HCEC 1CT (cell line): ENCODE measurements around the gene NPHP1.
"Not testable (repeated sequence)": the region's sequence is repeated elsewhere in the genome, so short reads cannot be mapped to it uniquely, and the experiment has no call there.

Source experiments
- DNase-seq: peaks from one replicate; pipeline ENCODE4 v3.0.0-alpha.2; 2017

Gene NPHP1

GRCh38 chr2:110190169-110190568, 14.6 kb downstream of the NPHP1 start:
- not testable (repeated sequence) for DNase-seq

GRCh38 chr2:110182449-110182848, 22.4 kb downstream of the NPHP1 start:
- DNase-seq = no peak

- DNase-seq = no peak
Measured at GRCh38 chr2:110180036-110180435, 24.8 kb downstream of the NPHP1 start.

GRCh38 chr2:110173523-110173922, 31.3 kb downstream of the NPHP1 start:
- peak; percentile 68 for DNase-seq

GRCh38 chr2:110172506-110172905, 32.3 kb downstream of the NPHP1 start:
- no peak for DNase-seq

GRCh38 chr2:110170102-110170501, 34.7 kb downstream of the NPHP1 start:
- no peak for DNase-seq

- DNase-seq = no peak
Measured at GRCh38 chr2:110167326-110168000, 37.4 kb downstream of the NPHP1 start.

GRCh38 chr2:110166266-110166665, 38.5 kb downstream of the NPHP1 start:
- no peak for DNase-seq

- peak; percentile 72 for DNase-seq
Measured at GRCh38 chr2:110157153-110157793, 47.5 kb downstream of the NPHP1 start.

GRCh38 chr2:110154828-110155227, 50.0 kb downstream of the NPHP1 start:
- DNase-seq = not testable (repeated sequence)

GRCh38 chr2:110154188-110154587, 50.6 kb downstream of the NPHP1 start:
- not testable (repeated sequence) for DNase-seq

- no peak for DNase-seq
Measured at GRCh38 chr2:110153416-110153815, 51.4 kb downstream of the NPHP1 start.

GRCh38 chr2:110152943-110153342, 51.9 kb downstream of the NPHP1 start:
- DNase-seq = no peak

GRCh38 chr2:110149330-110150220, 55.2 kb downstream of the NPHP1 start:
- peak; percentile 89 for DNase-seq

- DNase-seq = no peak
Measured at GRCh38 chr2:110146945-110147332, 57.9 kb downstream of the NPHP1 start.

- DNase-seq = no peak
Measured at GRCh38 chr2:110146183-110146944, 58.4 kb downstream of the NPHP1 start.

- DNase-seq = no peak
Measured at GRCh38 chr2:110143982-110144381, 60.8 kb downstream of the NPHP1 start.

- DNase-seq = no peak
Measured at GRCh38 chr2:110140401-110140800, 64.4 kb downstream of the NPHP1 start.

GRCh38 chr2:110134025-110134424, 70.8 kb downstream of the NPHP1 start:
- no peak for DNase-seq

GRCh38 chr2:110131166-110131565, 73.6 kb downstream of the NPHP1 start:
- DNase-seq = no peak

- DNase-seq = no peak
Measured at GRCh38 chr2:110130757-110131156, 74.1 kb downstream of the NPHP1 start.

- no peak for DNase-seq
Measured at GRCh38 chr2:110126906-110127305, 77.9 kb downstream of the NPHP1 start.
